Activated naive CD4-positive, alpha-beta T cell treated with anti-CD3 and anti-CD28 coated beads, Interleukin-2, amount 50 U/mL, for 24 hours (primary cell): ENCODE measurements around the gene DGUOK.

Experiments
- H3K27ac Mint-ChIP-seq: one replicate; pipeline ENCODE4 v1.8.0; 2021; ENCODE audit warnings: mild to moderate bottlenecking, mixed read lengths
- H3K27me3 Mint-ChIP-seq: one replicate; pipeline ENCODE4 v1.8.0; 2021; ENCODE audit warnings: mixed read lengths
- H3K36me3 Mint-ChIP-seq: one replicate; pipeline ENCODE4 v1.8.0; 2021; ENCODE audit warnings: mixed read lengths
- H3K4me1 Mint-ChIP-seq: one replicate; pipeline ENCODE4 v1.8.0; 2021; ENCODE audit warnings: mixed read lengths
- H3K4me3 Mint-ChIP-seq: one replicate; pipeline ENCODE4 v1.8.0; 2021; ENCODE audit warnings: mild to moderate bottlenecking, mixed read lengths
- H3K9me3 Mint-ChIP-seq: one replicate; pipeline ENCODE4 v1.8.0; 2021; ENCODE audit warnings: mixed read lengths

Gene DGUOK

GRCh38 chr2:73999881-74000597, 73.4 kb downstream of the DGUOK start:
- Mint-ChIP-seq H3K27me3 (no peaks in the 10 kb centered on the region), H3K4me1 (peaks cover 87% of the 10 kb centered on the region), H3K36me3 (peaks cover 3% of the 10 kb centered on the region), H3K27ac (peak overlapping the region; percentile 87), H3K9me3 (no peaks in the 10 kb centered on the region), H3K4me3 (peak overlapping the region; percentile 90)

GRCh38 chr2:74000666-74001065, 74.0 kb downstream of the DGUOK start:
- H3K4me1 Mint-ChIP-seq = peaks cover 89% of the 10 kb centered on the region
- no peaks in the 10 kb centered on the region for H3K9me3 Mint-ChIP-seq
- peak overlapping the region; percentile 90 for H3K4me3 Mint-ChIP-seq
- no peaks in the 10 kb centered on the region for H3K27me3 Mint-ChIP-seq
- peaks cover 5% of the 10 kb centered on the region for H3K36me3 Mint-ChIP-seq
- peak overlapping the region; percentile 71 for H3K27ac Mint-ChIP-seq

- peak overlapping the region; percentile 90 for H3K4me3 Mint-ChIP-seq
- peaks cover 5% of the 10 kb centered on the region for H3K36me3 Mint-ChIP-seq
- H3K27ac Mint-ChIP-seq = peak overlapping the region; percentile 71
- no peaks in the 10 kb centered on the region for H3K9me3 Mint-ChIP-seq
- peaks cover 89% of the 10 kb centered on the region for H3K4me1 Mint-ChIP-seq
- H3K27me3 Mint-ChIP-seq = no peaks in the 10 kb centered on the region
Observed at GRCh38 chr2:74001121-74001520, 74.4 kb downstream of the DGUOK start.

GRCh38 chr2:74001781-74002504, 75.3 kb downstream of the DGUOK start:
- no peaks in the 10 kb centered on the region for H3K9me3 Mint-ChIP-seq
- peaks cover 86% of the 10 kb centered on the region for H3K4me1 Mint-ChIP-seq
- peak overlapping the region; percentile 71 for H3K27ac Mint-ChIP-seq
- peak overlapping the region; percentile 90 for H3K4me3 Mint-ChIP-seq
- peaks cover 5% of the 10 kb centered on the region for H3K36me3 Mint-ChIP-seq
- H3K27me3 Mint-ChIP-seq = no peaks in the 10 kb centered on the region

GRCh38 chr2:74002505-74003421, 76.1 kb downstream of the DGUOK start:
- Mint-ChIP-seq H3K27ac (no peak overlapping the region), H3K4me1 (peaks cover 84% of the 10 kb centered on the region), H3K27me3 (no peaks in the 10 kb centered on the region), H3K4me3 (peak overlapping the region; percentile 88), H3K9me3 (no peaks in the 10 kb centered on the region), H3K36me3 (peaks cover 5% of the 10 kb centered on the region)

- peaks cover 84% of the 10 kb centered on the region for H3K4me1 Mint-ChIP-seq
- H3K36me3 Mint-ChIP-seq = peaks cover 5% of the 10 kb centered on the region
- peak overlapping the region; percentile 88 for H3K4me3 Mint-ChIP-seq
- no peaks in the 10 kb centered on the region for H3K27me3 Mint-ChIP-seq
- no peaks in the 10 kb centered on the region for H3K9me3 Mint-ChIP-seq
- peak overlapping the region; percentile 72 for H3K27ac Mint-ChIP-seq
Observed at GRCh38 chr2:74003494-74004211, 77.0 kb downstream of the DGUOK start.

- Mint-ChIP-seq H3K9me3 (no peaks in the 10 kb centered on the region), H3K27me3 (no peaks in the 10 kb centered on the region), H3K4me3 (peak overlapping the region; percentile 61), H3K36me3 (peaks cover 5% of the 10 kb centered on the region), H3K4me1 (peaks cover 81% of the 10 kb centered on the region), H3K27ac (peak overlapping the region; percentile 62)
Observed at GRCh38 chr2:74004212-74005182, 77.8 kb downstream of the DGUOK start.

- H3K4me3 Mint-ChIP-seq = no peak overlapping the region
- H3K36me3 Mint-ChIP-seq = peaks cover 7% of the 10 kb centered on the region
- no peak overlapping the region for H3K27ac Mint-ChIP-seq
- H3K9me3 Mint-ChIP-seq = no peaks in the 10 kb centered on the region
- H3K27me3 Mint-ChIP-seq = no peaks in the 10 kb centered on the region
- peaks cover 78% of the 10 kb centered on the region for H3K4me1 Mint-ChIP-seq
Observed at GRCh38 chr2:74005786-74006185, 79.1 kb downstream of the DGUOK start.

- Mint-ChIP-seq H3K4me3 (no peak overlapping the region), H3K4me1 (peaks cover 74% of the 10 kb centered on the region), H3K27me3 (no peaks in the 10 kb centered on the region), H3K9me3 (no peaks in the 10 kb centered on the region), H3K36me3 (peaks cover 5% of the 10 kb centered on the region), H3K27ac (no peak overlapping the region)
Observed at GRCh38 chr2:74006459-74006858, 79.8 kb downstream of the DGUOK start.

- no peak overlapping the region for H3K4me3 Mint-ChIP-seq
- peaks cover 5% of the 10 kb centered on the region for H3K36me3 Mint-ChIP-seq
- no peaks in the 10 kb centered on the region for H3K27me3 Mint-ChIP-seq
- peaks cover 71% of the 10 kb centered on the region for H3K4me1 Mint-ChIP-seq
- no peak overlapping the region for H3K27ac Mint-ChIP-seq
- H3K9me3 Mint-ChIP-seq = no peaks in the 10 kb centered on the region
Observed at GRCh38 chr2:74007121-74007520, 80.4 kb downstream of the DGUOK start.

GRCh38 chr2:74007711-74008110, 81.0 kb downstream of the DGUOK start:
- Mint-ChIP-seq H3K4me1 (peaks cover 76% of the 10 kb centered on the region), H3K27ac (no peak overlapping the region), H3K27me3 (no peaks in the 10 kb centered on the region), H3K4me3 (no peak overlapping the region), H3K9me3 (no peaks in the 10 kb centered on the region), H3K36me3 (peaks cover 5% of the 10 kb centered on the region)
